Measurements from ENCODE around the gene TBX18. TPM values are rescaled to one million over a fixed set of nuclear protein-coding genes. Genes with fewer than 3 reads are reported as not detected.

The TBX18 gene
- total RNA-seq, 2 experiments from 2014 or later: not detected

DNA sequence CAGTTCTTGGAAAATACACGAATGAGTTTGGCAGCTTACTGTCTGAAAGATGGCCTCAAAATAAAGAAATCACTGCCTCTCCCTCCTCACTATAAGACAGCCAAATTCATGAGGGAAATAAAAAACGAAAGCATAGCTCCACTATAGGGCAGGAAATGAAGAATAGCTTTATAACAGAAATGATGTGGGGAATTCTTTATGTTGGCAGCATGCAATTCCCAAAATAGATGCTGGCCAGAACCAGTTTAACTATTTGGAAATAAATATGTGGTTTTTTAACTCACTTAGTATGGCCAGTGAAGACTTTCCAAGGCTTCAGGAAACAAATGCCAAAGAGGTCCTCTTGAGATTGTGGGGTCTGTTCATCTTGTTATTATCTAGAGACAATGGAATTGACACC lies 100.5 kb downstream of the TBX18 start:
- CTCF ChIA-PET: no interaction called here
- ATAC-seq: no peak
- no peaks in the 10 kb centered on the region for H3K36me3 Mint-ChIP-seq (ENCODE audit: low read depth)

DNA sequence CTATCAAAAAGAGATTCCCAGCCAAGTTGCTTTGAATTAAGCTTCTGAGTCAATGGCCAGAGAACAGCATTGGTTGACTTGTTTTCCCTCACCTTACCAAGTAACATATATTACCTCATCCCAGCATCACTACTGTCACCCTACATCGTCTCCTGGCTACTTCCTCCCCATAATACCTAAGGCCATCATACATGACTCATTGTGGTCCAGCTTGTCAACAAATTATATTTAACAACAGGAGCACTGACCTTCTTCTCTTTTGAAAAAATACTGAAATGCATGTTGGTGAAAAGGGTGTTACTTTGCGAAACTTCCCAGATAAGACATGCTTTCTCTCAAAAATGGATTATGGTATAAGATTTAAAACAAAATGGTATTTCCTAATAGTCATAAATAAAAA lies 106.9 kb downstream of the TBX18 start:
- TF ChIP-seq, protein P1, sequence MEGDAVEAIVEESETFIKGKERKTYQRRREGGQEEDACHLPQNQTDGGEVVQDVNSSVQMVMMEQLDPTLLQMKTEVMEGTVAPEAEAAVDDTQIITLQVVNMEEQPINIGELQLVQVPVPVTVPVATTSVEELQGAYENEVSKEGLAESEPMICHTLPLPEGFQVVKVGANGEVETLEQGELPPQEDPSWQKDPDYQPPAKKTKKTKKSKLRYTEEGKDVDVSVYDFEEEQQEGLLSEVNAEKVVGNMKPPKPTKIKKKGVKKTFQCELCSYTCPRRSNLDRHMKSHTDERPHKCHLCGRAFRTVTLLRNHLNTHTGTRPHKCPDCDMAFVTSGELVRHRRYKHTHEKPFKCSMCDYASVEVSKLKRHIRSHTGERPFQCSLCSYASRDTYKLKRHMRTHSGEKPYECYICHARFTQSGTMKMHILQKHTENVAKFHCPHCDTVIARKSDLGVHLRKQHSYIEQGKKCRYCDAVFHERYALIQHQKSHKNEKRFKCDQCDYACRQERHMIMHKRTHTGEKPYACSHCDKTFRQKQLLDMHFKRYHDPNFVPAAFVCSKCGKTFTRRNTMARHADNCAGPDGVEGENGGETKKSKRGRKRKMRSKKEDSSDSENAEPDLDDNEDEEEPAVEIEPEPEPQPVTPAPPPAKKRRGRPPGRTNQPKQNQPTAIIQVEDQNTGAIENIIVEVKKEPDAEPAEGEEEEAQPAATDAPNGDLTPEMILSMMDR (IDR thresholded peaks at IDR 0.05): no peak
- H3K27me3 Mint-ChIP-seq: no peaks in the 10 kb centered on the region
- no peak overlapping the region for H3K4me3 Mint-ChIP-seq
- CTCF ChIA-PET: no interaction called here
- no peak for ATAC-seq
- POLR2A ChIA-PET: interaction anchor here (0.6 kb wide), 1 partner anchor 551 kb away, joined by 3 read pairs; no protein-coding TSS in a partner anchor
- DNase-seq: no peak
- no peaks in the 10 kb centered on the region for H3K9me3 Mint-ChIP-seq
- no peak overlapping the region for H3K27ac Mint-ChIP-seq
- intact Hi-C loops (cut with micrococcal nuclease): no loop called here
- H3K36me3 Mint-ChIP-seq (ENCODE audit: low read depth): no peaks in the 10 kb centered on the region
- H3K4me1 Mint-ChIP-seq (ENCODE audit: low read depth): no peaks in the 10 kb centered on the region

More for the DNA sequence above, 100.5 kb downstream of the TBX18 start:
- no peaks in the 10 kb centered on the region for H3K27me3 Mint-ChIP-seq
- no peaks in the 10 kb centered on the region for H3K9me3 Mint-ChIP-seq
- DNase-seq: no peak
- no peak overlapping the region for H3K4me3 Mint-ChIP-seq
- POLR2A ChIA-PET: no interaction called here
- H3K4me1 Mint-ChIP-seq (ENCODE audit: low read depth): no peaks in the 10 kb centered on the region
- TF ChIP-seq, protein P1 (IDR thresholded peaks at IDR 0.05): no peak
- intact Hi-C loops (cut with micrococcal nuclease): no loop called here
- H3K27ac Mint-ChIP-seq: no peak overlapping the region

DNA sequence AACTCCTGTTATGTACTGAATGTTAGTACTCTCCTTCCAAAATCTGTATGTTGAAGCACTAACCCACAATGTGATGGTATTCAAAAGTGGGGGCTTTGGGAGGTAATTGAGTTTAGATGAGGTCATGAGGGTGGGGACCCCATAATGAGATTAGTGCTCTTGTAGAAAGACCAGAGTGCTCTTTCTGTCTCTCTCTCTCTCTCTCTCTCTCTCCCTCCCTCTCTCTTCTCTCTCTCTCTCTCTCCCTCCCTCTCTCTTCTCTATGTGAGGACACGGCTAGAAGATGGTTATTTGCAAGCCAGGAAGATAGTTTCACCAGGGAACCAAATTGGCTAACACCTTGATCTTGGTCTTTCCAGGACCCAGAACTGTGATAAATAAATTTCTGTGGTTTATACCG lies 107.4 kb downstream of the TBX18 start:
- TF ChIP-seq, protein P1 (IDR thresholded peaks at IDR 0.05): no peak
- intact Hi-C loops (cut with micrococcal nuclease): no loop called here
- Mint-ChIP-seq H3K27ac (no peak overlapping the region), H3K9me3 (no peaks in the 10 kb centered on the region), H3K36me3 (ENCODE audit: low read depth) (no peaks in the 10 kb centered on the region), H3K27me3 (no peaks in the 10 kb centered on the region), H3K4me3 (no peak overlapping the region), H3K4me1 (ENCODE audit: low read depth) (no peaks in the 10 kb centered on the region)
- DNase-seq (no peak), ATAC-seq (no peak)
- CTCF ChIA-PET: no interaction called here
- POLR2A ChIA-PET: interaction anchor here (0.6 kb wide), 1 partner anchor 552 kb away, joined by 3 read pairs; no protein-coding TSS in a partner anchor

DNA sequence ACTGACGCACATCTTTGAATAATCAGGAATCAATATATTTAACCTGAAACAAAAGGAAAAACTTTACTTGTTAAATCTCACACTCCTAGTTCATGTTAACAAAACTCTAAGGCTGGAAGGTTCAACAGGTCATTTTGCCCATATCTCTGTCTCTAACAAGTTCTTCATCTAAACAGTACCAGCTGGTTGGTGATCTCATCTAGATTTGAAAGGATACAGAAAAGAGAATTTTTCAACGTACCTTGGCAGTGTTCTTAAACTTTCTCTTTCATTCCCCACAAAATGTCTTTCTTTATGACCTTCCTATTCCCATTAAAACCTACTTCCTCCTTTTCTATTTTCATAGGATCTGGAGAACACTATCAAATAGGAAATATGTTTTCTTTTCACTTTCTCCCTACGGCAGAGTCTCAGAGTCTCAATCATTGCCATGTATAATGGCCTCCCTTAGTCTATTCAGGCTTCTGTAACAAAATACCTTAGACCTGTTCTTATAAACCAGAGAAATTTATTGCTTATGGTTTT lies 111.3 kb downstream of the TBX18 start:
- intact Hi-C loops (cut with micrococcal nuclease): no loop called here
- no peaks in the 10 kb centered on the region for H3K36me3 Mint-ChIP-seq (ENCODE audit: low read depth)
- H3K4me1 Mint-ChIP-seq (ENCODE audit: low read depth): no peaks in the 10 kb centered on the region
- no peak overlapping the region for H3K4me3 Mint-ChIP-seq
- ChIA-PET CTCF (no interaction called here), POLR2A (no interaction called here)
- ATAC-seq (no peak), DNase-seq (no peak)
- H3K9me3 Mint-ChIP-seq: no peaks in the 10 kb centered on the region
- TF ChIP-seq, protein P1 (IDR thresholded peaks at IDR 0.05): no peak
- no peak overlapping the region for H3K27ac Mint-ChIP-seq
- H3K27me3 Mint-ChIP-seq: no peaks in the 10 kb centered on the region

DNA sequence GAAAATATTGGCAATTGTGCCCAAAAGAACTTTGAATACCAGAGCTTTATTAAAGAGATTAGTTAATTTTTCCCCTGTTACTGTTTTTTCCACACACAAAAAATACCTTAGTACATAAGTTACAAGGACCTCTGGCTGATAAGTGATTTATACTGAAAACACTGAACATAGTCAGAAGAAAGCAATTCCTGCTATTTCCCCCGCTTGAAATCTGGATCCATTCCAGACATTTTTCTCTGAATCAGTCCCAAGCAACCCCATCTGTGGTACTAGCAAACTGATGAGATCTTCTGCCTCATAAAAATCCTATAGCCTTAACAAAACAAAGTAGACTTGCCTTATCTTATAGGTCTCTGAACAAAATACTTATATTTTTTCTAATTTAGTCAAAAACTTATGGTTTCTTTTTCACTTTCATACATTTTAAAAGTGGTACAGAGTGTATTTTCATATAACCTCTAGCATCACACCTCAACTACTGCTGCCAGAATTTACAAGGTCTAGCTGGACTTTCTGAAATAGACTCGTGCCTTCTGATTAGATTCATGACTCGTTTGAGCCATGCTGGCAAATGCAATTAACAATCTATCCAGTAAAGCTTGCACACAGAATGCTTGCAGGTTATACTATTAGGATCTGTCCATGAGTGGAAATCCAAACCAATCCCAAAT lies 111.9 kb downstream of the TBX18 start:
- Mint-ChIP-seq H3K36me3 (ENCODE audit: low read depth) (no peaks in the 10 kb centered on the region), H3K9me3 (peaks cover 1% of the 10 kb centered on the region), H3K27ac (no peak overlapping the region), H3K4me3 (no peak overlapping the region), H3K4me1 (ENCODE audit: low read depth) (no peaks in the 10 kb centered on the region), H3K27me3 (no peaks in the 10 kb centered on the region)
- intact Hi-C loops (cut with micrococcal nuclease): no loop called here
- no peak for ATAC-seq
- TF ChIP-seq, protein P1 (IDR thresholded peaks at IDR 0.05): no peak
- CTCF ChIA-PET: no interaction called here
- POLR2A ChIA-PET: no interaction called here
- DNase-seq: no peak
